HEK293 (cell line): ENCODE measurements around the gene LAMC3.

Experiments used
- CTCF ChIA-PET: fragments of 350-600 bp; formaldehyde crosslinking; extraction: SDS; loops from one replicate; lab custom pipeline; 2021; ENCODE audit warnings: antibody characterized with exemption; lab: Yijun Ruan, JAX
- POLR2A ChIA-PET: fragments of 300-600 bp; formaldehyde crosslinking; extraction: SDS; loops from one replicate; lab custom pipeline; 2020; ENCODE audit warnings: antibody characterized with exemption, inconsistent platforms; lab: Yijun Ruan, JAX
- H3K27ac ChIP-seq: fragments of 200-500 bp; sonication (Bioruptor generic); 2 replicates; pipeline ENCODE4 v1.5.1; 2014; ENCODE audit warnings: low read depth, low read length, control low read depth, inconsistent platforms; ENCODE audit errors: extremely low read depth
- H3K36me3 ChIP-seq, 2 experiments: fragments of 200-500 bp in 1 of 2; sonication (Bioruptor generic) in 1 of 2; 1 replicate in 1 of 2; 2 replicates in 1 of 2; pipeline ENCODE4 v1.5.1; 2014 to 2017; ENCODE audit warnings: inconsistent platforms in 2 of 2, low read length in 2 of 2; ENCODE audit not compliant: control insufficient read depth in 2 of 2, insufficient read depth in 1 of 2
- H3K4me1 ChIP-seq: fragments of 200-500 bp; sonication (Bioruptor generic); 2 replicates; pipeline ENCODE4 v1.5.1; 2014; ENCODE audit warnings: mild to moderate bottlenecking, low read length, inconsistent platforms; ENCODE audit not compliant: control insufficient read depth, insufficient read depth
- H3K4me3 ChIP-seq: 2 replicates; pipeline ENCODE4 v1.5.1; 2011; ENCODE audit warnings: low read depth, mild to moderate bottlenecking, control low read depth, low read length, moderate library complexity
- H3K9me3 ChIP-seq: fragments of 200-500 bp; sonication (Bioruptor generic); 2 replicates; pipeline ENCODE4 v1.5.1; 2014; ENCODE audit warnings: low read depth, low read length, inconsistent platforms; ENCODE audit not compliant: control insufficient read depth, insufficient read depth
- ZNF211 ChIP-seq: fragments of 450-650 bp; formaldehyde crosslinking; IDR thresholded peaks from 2 replicates; pipeline ENCODE4 v1.5.1; 2016; ENCODE audit warnings: low read depth, missing biosample characterization, missing genetic modification characterization
- ZNF24 ChIP-seq: fragments of 450-650 bp; formaldehyde crosslinking; IDR thresholded peaks from 2 replicates; pipeline ENCODE4 v1.5.1; 2016; ENCODE audit warnings: missing biosample characterization, missing genetic modification characterization
- ZNF473 ChIP-seq: fragments of 450-650 bp; formaldehyde crosslinking; IDR thresholded peaks from 2 replicates; pipeline ENCODE4 v1.5.1; 2017; ENCODE audit warnings: missing biosample characterization, missing genetic modification characterization
- ZNF510 ChIP-seq: fragments of 450-650 bp; formaldehyde crosslinking; IDR thresholded peaks from 2 replicates; pipeline ENCODE4 v1.5.1; 2018; ENCODE audit warnings: mild to moderate bottlenecking, missing genetic modification characterization, missing biosample characterization; ENCODE audit not compliant: insufficient replicate concordance
- ZNF514 ChIP-seq: fragments of 450-650 bp; formaldehyde crosslinking; IDR thresholded peaks from 2 replicates; pipeline ENCODE4 v1.5.1; 2016; ENCODE audit warnings: missing biosample characterization, missing genetic modification characterization
- ZNF629 ChIP-seq: fragments of 450-650 bp; formaldehyde crosslinking; IDR thresholded peaks from 2 replicates; pipeline ENCODE4 v1.5.1; 2017; ENCODE audit warnings: missing biosample characterization, missing genetic modification characterization
- ZSCAN16 ChIP-seq: fragments of 450-650 bp; formaldehyde crosslinking; IDR thresholded peaks from 2 replicates; pipeline ENCODE4 v1.5.1; 2016; ENCODE audit warnings: missing biosample characterization, missing genetic modification characterization
- ZSCAN30 ChIP-seq: fragments of 450-650 bp; IDR thresholded peaks from 2 replicates; pipeline ENCODE4 v1.5.1; 2018; ENCODE audit warnings: missing biosample characterization, mild to moderate bottlenecking, missing genetic modification characterization, moderate library complexity
- TF ChIP-seq, protein P1 (sequence below): fragments of 450-650 bp; formaldehyde crosslinking; IDR thresholded peaks from 2 replicates; pipeline ENCODE4 v1.5.1; 2017; ENCODE audit warnings: missing biosample characterization, missing genetic modification characterization
- TF ChIP-seq, protein P2 (sequence below): IDR thresholded peaks from 2 replicates; pipeline ENCODE4 v1.6.1; 2011; ENCODE audit warnings: mild to moderate bottlenecking, low read depth, low read length, borderline replicate concordance
- TF ChIP-seq, protein P3 (sequence below): fragments of 450-650 bp; formaldehyde crosslinking; IDR thresholded peaks from 2 replicates; pipeline ENCODE4 v1.5.1; 2016; ENCODE audit warnings: missing biosample characterization, missing genetic modification characterization
- TF ChIP-seq, protein P4 (sequence below): fragments of 450-650 bp; formaldehyde crosslinking; IDR thresholded peaks from 2 replicates; pipeline ENCODE4 v1.5.1; 2016; ENCODE audit warnings: missing biosample characterization, missing genetic modification characterization, borderline replicate concordance
- TF ChIP-seq, protein P5 (sequence below): fragments of 450-650 bp; formaldehyde crosslinking; IDR thresholded peaks from 2 replicates; pipeline ENCODE4 v1.5.1; 2017; ENCODE audit warnings: missing biosample characterization, mild to moderate bottlenecking, missing genetic modification characterization, moderate library complexity
- TF ChIP-seq, protein P6 (sequence below): fragments of 450-650 bp; formaldehyde crosslinking; conservative IDR thresholded peaks from 2 replicates; pipeline ENCODE4 v1.5.1; 2016; ENCODE audit warnings: low read depth, missing biosample characterization, missing genetic modification characterization
- TF ChIP-seq, protein P7 (sequence below): fragments of 450-650 bp; formaldehyde crosslinking; IDR thresholded peaks from 2 replicates; pipeline ENCODE4 v1.5.1; 2016; ENCODE audit warnings: missing biosample characterization, missing genetic modification characterization

LAMC3 gene

DNA sequence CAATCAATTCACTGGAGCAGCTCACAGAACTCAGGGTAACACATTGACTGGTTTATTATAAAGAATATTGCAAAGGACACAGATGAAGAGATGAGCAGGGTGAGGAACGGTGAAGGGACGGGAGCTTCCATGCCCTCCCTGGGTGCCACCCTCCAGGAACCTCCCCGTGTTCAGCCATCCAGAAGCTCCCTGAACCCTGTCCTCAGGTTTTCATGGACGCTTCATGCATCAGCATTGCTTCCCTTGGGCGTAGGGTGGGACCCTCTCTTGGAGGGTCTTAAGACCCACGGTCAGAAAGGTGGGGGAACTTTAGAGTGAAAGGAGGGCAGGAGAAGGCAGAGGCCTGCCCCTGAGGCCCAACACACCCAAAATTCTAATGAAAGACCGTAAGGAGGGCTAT is 12.8 kb downstream of the LAMC3 start:
- no peak overlapping the region for H3K27ac ChIP-seq
- H3K9me3 ChIP-seq = no peaks in the 10 kb centered on the region
- ChIA-PET POLR2A (interaction anchor here (0.6 to 0.7 kb wide), 2 partner anchors 16 to 501 kb away, joined by 4 to 5 read pairs; no protein-coding TSS in a partner anchor), CTCF (interaction anchor here (0.7 to 2.1 kb wide), 5 partner anchors 10 to 252 kb away, joined by 3 to 10 read pairs (median 3); no protein-coding TSS in a partner anchor)
- no peaks in the 10 kb centered on the region for H3K4me1 ChIP-seq
- H3K36me3 ChIP-seq = no peaks in the 10 kb centered on the region
- no peak overlapping the region for H3K4me3 ChIP-seq
- TF ChIP-seq, protein P1, sequence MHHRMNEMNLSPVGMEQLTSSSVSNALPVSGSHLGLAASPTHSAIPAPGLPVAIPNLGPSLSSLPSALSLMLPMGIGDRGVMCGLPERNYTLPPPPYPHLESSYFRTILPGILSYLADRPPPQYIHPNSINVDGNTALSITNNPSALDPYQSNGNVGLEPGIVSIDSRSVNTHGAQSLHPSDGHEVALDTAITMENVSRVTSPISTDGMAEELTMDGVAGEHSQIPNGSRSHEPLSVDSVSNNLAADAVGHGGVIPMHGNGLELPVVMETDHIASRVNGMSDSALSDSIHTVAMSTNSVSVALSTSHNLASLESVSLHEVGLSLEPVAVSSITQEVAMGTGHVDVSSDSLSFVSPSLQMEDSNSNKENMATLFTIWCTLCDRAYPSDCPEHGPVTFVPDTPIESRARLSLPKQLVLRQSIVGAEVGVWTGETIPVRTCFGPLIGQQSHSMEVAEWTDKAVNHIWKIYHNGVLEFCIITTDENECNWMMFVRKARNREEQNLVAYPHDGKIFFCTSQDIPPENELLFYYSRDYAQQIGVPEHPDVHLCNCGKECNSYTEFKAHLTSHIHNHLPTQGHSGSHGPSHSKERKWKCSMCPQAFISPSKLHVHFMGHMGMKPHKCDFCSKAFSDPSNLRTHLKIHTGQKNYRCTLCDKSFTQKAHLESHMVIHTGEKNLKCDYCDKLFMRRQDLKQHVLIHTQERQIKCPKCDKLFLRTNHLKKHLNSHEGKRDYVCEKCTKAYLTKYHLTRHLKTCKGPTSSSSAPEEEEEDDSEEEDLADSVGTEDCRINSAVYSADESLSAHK (tag by site-specific recombination) = no peak
- TF ChIP-seq, protein P2, sequence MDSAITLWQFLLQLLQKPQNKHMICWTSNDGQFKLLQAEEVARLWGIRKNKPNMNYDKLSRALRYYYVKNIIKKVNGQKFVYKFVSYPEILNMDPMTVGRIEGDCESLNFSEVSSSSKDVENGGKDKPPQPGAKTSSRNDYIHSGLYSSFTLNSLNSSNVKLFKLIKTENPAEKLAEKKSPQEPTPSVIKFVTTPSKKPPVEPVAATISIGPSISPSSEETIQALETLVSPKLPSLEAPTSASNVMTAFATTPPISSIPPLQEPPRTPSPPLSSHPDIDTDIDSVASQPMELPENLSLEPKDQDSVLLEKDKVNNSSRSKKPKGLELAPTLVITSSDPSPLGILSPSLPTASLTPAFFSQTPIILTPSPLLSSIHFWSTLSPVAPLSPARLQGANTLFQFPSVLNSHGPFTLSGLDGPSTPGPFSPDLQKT = no peak
- TF ChIP-seq ZNF510 (tag by site-specific recombination) (no peak), ZNF211 (tag by site-specific recombination) (no peak), ZNF24 (tag by site-specific recombination) (no peak), ZSCAN16 (tag by site-specific recombination) (no peak), ZSCAN30 (no peak), ZNF629 (tag by site-specific recombination) (no peak), ZNF473 (no peak), ZNF514 (tag by site-specific recombination) (no peak)
- TF ChIP-seq, protein P3, sequence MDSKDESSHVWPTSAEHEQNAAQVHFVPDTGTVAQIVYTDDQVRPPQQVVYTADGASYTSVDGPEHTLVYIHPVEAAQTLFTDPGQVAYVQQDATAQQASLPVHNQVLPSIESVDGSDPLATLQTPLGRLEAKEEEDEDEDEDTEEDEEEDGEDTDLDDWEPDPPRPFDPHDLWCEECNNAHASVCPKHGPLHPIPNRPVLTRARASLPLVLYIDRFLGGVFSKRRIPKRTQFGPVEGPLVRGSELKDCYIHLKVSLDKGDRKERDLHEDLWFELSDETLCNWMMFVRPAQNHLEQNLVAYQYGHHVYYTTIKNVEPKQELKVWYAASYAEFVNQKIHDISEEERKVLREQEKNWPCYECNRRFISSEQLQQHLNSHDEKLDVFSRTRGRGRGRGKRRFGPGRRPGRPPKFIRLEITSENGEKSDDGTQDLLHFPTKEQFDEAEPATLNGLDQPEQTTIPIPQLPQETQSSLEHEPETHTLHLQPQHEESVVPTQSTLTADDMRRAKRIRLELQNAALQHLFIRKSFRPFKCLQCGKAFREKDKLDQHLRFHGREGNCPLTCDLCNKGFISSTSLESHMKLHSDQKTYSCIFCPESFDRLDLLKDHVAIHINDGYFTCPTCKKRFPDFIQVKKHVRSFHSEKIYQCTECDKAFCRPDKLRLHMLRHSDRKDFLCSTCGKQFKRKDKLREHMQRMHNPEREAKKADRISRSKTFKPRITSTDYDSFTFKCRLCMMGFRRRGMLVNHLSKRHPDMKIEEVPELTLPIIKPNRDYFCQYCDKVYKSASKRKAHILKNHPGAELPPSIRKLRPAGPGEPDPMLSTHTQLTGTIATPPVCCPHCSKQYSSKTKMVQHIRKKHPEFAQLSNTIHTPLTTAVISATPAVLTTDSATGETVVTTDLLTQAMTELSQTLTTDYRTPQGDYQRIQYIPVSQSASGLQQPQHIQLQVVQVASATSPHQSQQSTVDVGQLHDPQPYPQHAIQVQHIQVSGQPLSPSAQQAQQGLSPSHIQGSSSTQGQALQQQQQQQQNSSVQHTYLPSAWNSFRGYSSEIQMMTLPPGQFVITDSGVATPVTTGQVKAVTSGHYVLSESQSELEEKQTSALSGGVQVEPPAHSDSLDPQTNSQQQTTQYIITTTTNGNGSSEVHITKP (tag by site-specific recombination) = no peak
- TF ChIP-seq, protein P4, sequence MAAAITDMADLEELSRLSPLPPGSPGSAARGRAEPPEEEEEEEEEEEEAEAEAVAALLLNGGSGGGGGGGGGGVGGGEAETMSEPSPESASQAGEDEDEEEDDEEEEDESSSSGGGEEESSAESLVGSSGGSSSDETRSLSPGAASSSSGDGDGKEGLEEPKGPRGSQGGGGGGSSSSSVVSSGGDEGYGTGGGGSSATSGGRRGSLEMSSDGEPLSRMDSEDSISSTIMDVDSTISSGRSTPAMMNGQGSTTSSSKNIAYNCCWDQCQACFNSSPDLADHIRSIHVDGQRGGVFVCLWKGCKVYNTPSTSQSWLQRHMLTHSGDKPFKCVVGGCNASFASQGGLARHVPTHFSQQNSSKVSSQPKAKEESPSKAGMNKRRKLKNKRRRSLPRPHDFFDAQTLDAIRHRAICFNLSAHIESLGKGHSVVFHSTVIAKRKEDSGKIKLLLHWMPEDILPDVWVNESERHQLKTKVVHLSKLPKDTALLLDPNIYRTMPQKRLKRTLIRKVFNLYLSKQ (tag by site-specific recombination) = no peak
- TF ChIP-seq, protein P5, sequence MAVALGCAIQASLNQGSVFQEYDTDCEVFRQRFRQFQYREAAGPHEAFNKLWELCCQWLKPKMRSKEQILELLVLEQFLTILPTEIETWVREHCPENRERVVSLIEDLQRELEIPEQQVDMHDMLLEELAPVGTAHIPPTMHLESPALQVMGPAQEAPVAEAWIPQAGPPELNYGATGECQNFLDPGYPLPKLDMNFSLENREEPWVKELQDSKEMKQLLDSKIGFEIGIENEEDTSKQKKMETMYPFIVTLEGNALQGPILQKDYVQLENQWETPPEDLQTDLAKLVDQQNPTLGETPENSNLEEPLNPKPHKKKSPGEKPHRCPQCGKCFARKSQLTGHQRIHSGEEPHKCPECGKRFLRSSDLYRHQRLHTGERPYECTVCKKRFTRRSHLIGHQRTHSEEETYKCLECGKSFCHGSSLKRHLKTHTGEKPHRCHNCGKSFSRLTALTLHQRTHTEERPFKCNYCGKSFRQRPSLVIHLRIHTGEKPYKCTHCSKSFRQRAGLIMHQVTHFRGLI (tag by site-specific recombination) = no peak
- TF ChIP-seq, protein P6, sequence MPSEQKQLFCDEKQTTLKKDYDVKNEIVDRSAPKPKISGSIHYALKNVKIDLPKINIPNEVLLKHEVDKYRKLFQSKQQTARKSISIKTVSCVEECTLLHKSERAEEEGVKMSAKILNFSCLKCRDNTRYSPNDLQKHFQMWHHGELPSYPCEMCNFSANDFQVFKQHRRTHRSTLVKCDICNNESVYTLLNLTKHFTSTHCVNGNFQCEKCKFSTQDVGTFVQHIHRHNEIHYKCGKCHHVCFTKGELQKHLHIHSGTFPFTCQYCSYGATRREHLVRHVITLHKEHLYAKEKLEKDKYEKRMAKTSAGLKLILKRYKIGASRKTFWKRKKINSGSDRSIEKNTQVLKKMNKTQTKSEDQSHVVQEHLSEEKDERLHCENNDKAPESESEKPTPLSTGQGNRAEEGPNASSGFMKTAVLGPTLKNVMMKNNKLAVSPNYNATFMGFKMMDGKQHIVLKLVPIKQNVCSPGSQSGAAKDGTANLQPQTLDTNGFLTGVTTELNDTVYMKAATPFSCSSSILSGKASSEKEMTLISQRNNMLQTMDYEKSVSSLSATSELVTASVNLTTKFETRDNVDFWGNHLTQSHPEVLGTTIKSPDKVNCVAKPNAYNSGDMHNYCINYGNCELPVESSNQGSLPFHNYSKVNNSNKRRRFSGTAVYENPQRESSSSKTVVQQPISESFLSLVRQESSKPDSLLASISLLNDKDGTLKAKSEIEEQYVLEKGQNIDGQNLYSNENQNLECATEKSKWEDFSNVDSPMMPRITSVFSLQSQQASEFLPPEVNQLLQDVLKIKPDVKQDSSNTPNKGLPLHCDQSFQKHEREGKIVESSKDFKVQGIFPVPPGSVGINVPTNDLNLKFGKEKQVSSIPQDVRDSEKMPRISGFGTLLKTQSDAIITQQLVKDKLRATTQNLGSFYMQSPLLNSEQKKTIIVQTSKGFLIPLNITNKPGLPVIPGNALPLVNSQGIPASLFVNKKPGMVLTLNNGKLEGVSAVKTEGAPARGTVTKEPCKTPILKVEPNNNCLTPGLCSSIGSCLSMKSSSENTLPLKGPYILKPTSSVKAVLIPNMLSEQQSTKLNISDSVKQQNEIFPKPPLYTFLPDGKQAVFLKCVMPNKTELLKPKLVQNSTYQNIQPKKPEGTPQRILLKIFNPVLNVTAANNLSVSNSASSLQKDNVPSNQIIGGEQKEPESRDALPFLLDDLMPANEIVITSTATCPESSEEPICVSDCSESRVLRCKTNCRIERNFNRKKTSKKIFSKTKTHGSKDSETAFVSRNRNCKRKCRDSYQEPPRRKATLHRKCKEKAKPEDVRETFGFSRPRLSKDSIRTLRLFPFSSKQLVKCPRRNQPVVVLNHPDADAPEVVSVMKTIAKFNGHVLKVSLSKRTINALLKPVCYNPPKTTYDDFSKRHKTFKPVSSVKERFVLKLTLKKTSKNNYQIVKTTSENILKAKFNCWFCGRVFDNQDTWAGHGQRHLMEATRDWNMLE (tag by site-specific recombination) = no peak
- TF ChIP-seq, protein P7, sequence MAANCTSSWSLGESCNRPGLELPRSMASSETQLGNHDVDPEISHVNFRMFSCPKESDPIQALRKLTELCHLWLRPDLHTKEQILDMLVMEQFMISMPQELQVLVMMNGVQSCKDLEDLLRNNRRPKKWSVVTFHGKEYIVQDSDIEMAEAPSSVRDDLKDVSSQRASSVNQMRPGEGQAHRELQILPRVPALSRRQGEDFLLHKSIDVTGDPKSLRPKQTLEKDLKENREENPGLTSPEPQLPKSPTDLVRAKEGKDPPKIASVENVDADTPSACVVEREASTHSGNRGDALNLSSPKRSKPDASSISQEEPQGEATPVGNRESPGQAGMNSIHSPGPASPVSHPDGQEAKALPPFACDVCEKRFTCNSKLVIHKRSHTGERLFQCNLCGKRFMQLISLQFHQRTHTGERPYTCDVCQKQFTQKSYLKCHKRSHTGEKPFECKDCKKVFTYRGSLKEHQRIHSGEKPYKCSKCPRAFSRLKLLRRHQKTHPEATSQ (tag by site-specific recombination) = no peak
